Endothelial cell of umbilical vein (primary cell): Measurements from ENCODE around the gene SH3BGRL2. TPM values are rescaled to one million over a fixed set of nuclear protein-coding genes. Genes with fewer than 3 reads are reported as not detected.

ENCODE experiments used
- BruUV-seq: library from RNA; stranded (reverse); fragments of 400-500 nt; replicated peaks from 2 replicates; lab custom pipeline; 2021; lab: Mats Ljungman, UMichigan
- CTCF ChIA-PET: fragments of 300-600, 350-600 bp; sonication (Branson Sonifier 250); formaldehyde crosslinking; loops from one replicate; lab custom pipeline; 2021; ENCODE audit warnings: antibody characterized with exemption, inconsistent platforms; lab: Charles Lee
- POLR2A ChIA-PET: fragments of 300-600, 350-600 bp; sonication (Branson Sonifier 250); formaldehyde crosslinking; loops from one replicate; lab custom pipeline; 2021; ENCODE audit warnings: antibody characterized with exemption, inconsistent platforms; lab: Charles Lee
- DNase-seq: peaks from one replicate; pipeline ENCODE4 v3.0.0-alpha.2; 2011; ENCODE audit warnings: low read depth, low spot score
- FAIRE-seq: peaks from 2 replicates; lab custom pipeline; 2011; peaks lifted over from hg19 to GRCh38; lab: Jason Lieb, UNC
- H2AFZ ChIP-seq: 2 replicates; pipeline ENCODE4 v1.6.0; 2012; ENCODE audit warnings: low read depth, low read length, control low read depth, inconsistent platforms
- H3K27ac ChIP-seq: 2 replicates; pipeline ENCODE4 v1.5.1; 2011; ENCODE audit warnings: low read depth, mild to moderate bottlenecking, control low read depth, low read length, moderate library complexity; ENCODE audit not compliant: insufficient read depth
- H3K27me3 ChIP-seq, 2 experiments: 2 replicates each; pipeline versions ENCODE4 v1.6.0 to v1.6.1; 2011; ENCODE audit warnings: low read length in 2 of 2, mixed read lengths in 1 of 2; ENCODE audit not compliant: control insufficient read depth in 2 of 2, insufficient read depth in 2 of 2
- H3K36me3 ChIP-seq, 2 experiments: 2 replicates in 1 of 2; 3 replicates in 1 of 2; pipeline ENCODE4 v1.5.1; 2011; ENCODE audit warnings: low read length in 2 of 2, mild to moderate bottlenecking in 1 of 2, moderate library complexity in 1 of 2; ENCODE audit not compliant: control insufficient read depth in 2 of 2, insufficient read depth in 2 of 2; ENCODE audit errors: extremely low read depth in 1 of 2
- H3K4me1 ChIP-seq: 3 replicates; pipeline ENCODE4 v1.5.1; 2011; ENCODE audit warnings: mild to moderate bottlenecking, low read length; ENCODE audit not compliant: control insufficient read depth, insufficient read depth; ENCODE audit errors: extremely low read depth
- H3K4me2 ChIP-seq: 2 replicates; pipeline ENCODE4 v1.6.1; 2011; ENCODE audit warnings: low read length, control low read depth, mixed read lengths; ENCODE audit not compliant: insufficient read depth
- H3K4me3 ChIP-seq, 3 experiments: fragments of 200-600 bp in 1 of 3; sonication (generic), shearing (Covaris generic) in 1 of 3; replicated peaks in 1 of 3; 2 replicates each; pipeline ENCODE4 v1.5.1; 2011 to 2016; ENCODE audit warnings: control low read depth in 3 of 3, low read length in 3 of 3, mild to moderate bottlenecking in 2 of 3, inconsistent platforms in 1 of 3, low read depth in 1 of 3, moderate library complexity in 1 of 3; ENCODE audit not compliant: insufficient read depth in 1 of 3
- H3K79me2 ChIP-seq: 2 replicates; pipeline ENCODE4 v1.6.0; 2012; ENCODE audit warnings: low read length, inconsistent platforms; ENCODE audit not compliant: control insufficient read depth, insufficient read depth
- H3K9ac ChIP-seq: replicated peaks from 2 replicates; pipeline ENCODE3; 2011; ENCODE audit warnings: low read length, control low read depth; ENCODE audit not compliant: insufficient read depth; ENCODE audit errors: extremely low read depth
- H3K9me1 ChIP-seq: replicated peaks from 3 replicates; pipeline ENCODE4 v1.6.0; 2011; ENCODE audit warnings: mild to moderate bottlenecking, low read length; ENCODE audit not compliant: control insufficient read depth, insufficient read depth; ENCODE audit errors: extremely low read depth
- H3K9me3 ChIP-seq: replicated peaks from 2 replicates; pipeline ENCODE4 v1.5.1; 2012; ENCODE audit warnings: low read length, inconsistent platforms; ENCODE audit not compliant: control insufficient read depth, insufficient read depth
- H4K20me1 ChIP-seq: replicated peaks from 2 replicates; pipeline ENCODE3; 2011; ENCODE audit warnings: mild to moderate bottlenecking, low read length; ENCODE audit not compliant: control insufficient read depth, insufficient read depth; ENCODE audit errors: extremely low read depth
- CTCF ChIP-seq, 2 donors: IDR thresholded peaks; 1 replicate in 1 of 2; 2 replicates in 1 of 2; pipeline ENCODE4 v1.5.1; 2011; ENCODE audit warnings: low read length in 2 of 2, mild to moderate bottlenecking in 2 of 2, moderate library complexity in 2 of 2, control low read depth in 1 of 2, inconsistent platforms in 1 of 2, low read depth in 1 of 2; ENCODE audit not compliant: insufficient read depth in 1 of 2; ENCODE audit errors: extremely low read depth in 1 of 2
- EZH2 ChIP-seq: IDR thresholded peaks from 2 replicates; pipeline ENCODE4 v1.6.1; 2012; ENCODE audit warnings: borderline replicate concordance, low read depth, mild to moderate bottlenecking, moderate library complexity, low read length, inconsistent platforms; ENCODE audit not compliant: severe bottlenecking
- FOS ChIP-seq: IDR thresholded peaks from 2 replicates; pipeline ENCODE4 v1.6.1; 2011; ENCODE audit warnings: mild to moderate bottlenecking, low read length, moderate library complexity, borderline replicate concordance; ENCODE audit not compliant: insufficient read depth
- GATA2 ChIP-seq: IDR thresholded peaks from 2 replicates; pipeline ENCODE4 v1.7.0; 2011; ENCODE audit warnings: low read depth, mild to moderate bottlenecking, moderate library complexity, mixed read lengths, low read length; ENCODE audit not compliant: insufficient read length, insufficient read depth
- JUN ChIP-seq: IDR thresholded peaks from 2 replicates; pipeline ENCODE4 v1.6.1; 2011; ENCODE audit warnings: borderline replicate concordance, low read depth; ENCODE audit not compliant: insufficient read length, insufficient read depth
- MAX ChIP-seq: IDR thresholded peaks from 2 replicates; pipeline ENCODE4 v1.6.1; 2011; ENCODE audit not compliant: insufficient read depth, insufficient read length
- MYC ChIP-seq: IDR thresholded peaks from one replicate; pipeline ENCODE4 v1.6.1; 2011; ENCODE audit warnings: mild to moderate bottlenecking, low read depth, low read length
- POLR2A ChIP-seq: IDR thresholded peaks from 2 replicates; pipeline ENCODE4 v1.6.1; 2012; ENCODE audit warnings: low read depth, mild to moderate bottlenecking, control low read depth, low read length
- POLR2AphosphoS5 ChIP-seq: IDR thresholded peaks from 2 replicates; pipeline ENCODE4 v1.6.1; 2012; ENCODE audit warnings: low read depth, mild to moderate bottlenecking, control low read depth, low read length, moderate library complexity; ENCODE audit not compliant: insufficient read depth
- dilution Hi-C: fragments of 300-500 bp; cut with MboI; formaldehyde crosslinking; loops from one replicate; pipeline ENCODE4 v1.15.0; 2019; ENCODE audit warnings: low sequenced_read_pairs; ENCODE audit not compliant: extremely low pct_ligation_motif_present
- intact Hi-C: fragments of 100-400 bp; cut with micrococcal nuclease; formaldehyde crosslinking; loops from one replicate; pipeline ENCODE4 v1.10.0; 2022
- polyA plus RNA-seq, 4 experiments: library from polyadenylated mRNA; depleted of rRNA in 3 of 4; stranded (reverse) in 3 of 4; unstranded in 1 of 4; fragments of >200 nt; gene quantifications; 2 replicates each; pipeline versions ENCODE4 v1.2.1 to v1.2.3, GENCODE V29; 2011 to 2012; ENCODE audit warnings: missing spikeins in 1 of 4
- total RNA-seq: library from RNA; stranded (reverse); gene quantifications from 2 replicates; pipeline ENCODE4 v1.2.3, GENCODE V29; 2021

SH3BGRL2 gene
- total and polyA plus RNA-seq, 2 donors (not counting 3 experiments of a cell fraction or from before 2014, with no cell fraction given), result 3.2 to 10.7 TPM

GRCh38 chr6:79733388-79733787, 102.3 kb downstream of the SH3BGRL2 start:
- no peak overlapping the region for H3K9ac ChIP-seq
- H3K9me3 ChIP-seq, result no peaks in the 10 kb centered on the region
- H4K20me1 ChIP-seq, result no peaks in the 10 kb centered on the region
- dilution Hi-C loops, result no loop called here
- FAIRE-seq (no peak), DNase-seq (no peak)
- H3K4me2 ChIP-seq, result no peak overlapping the region
- no peaks in the 10 kb centered on the region for H3K27me3 ChIP-seq
- H3K4me1 ChIP-seq, result peaks cover 11% of the 10 kb centered on the region
- H3K9me1 ChIP-seq, result no peaks in the 10 kb centered on the region
- TF ChIP-seq MYC (no peak), GATA2 (no peak)
- ChIA-PET CTCF (no interaction called here), POLR2A (no interaction called here)
- intact Hi-C loops, result no loop called here
- H2AFZ ChIP-seq, result no peak overlapping the region
- no peaks in the 10 kb centered on the region for H3K79me2 ChIP-seq
- BruUV-seq, result no TSS peak
- H3K36me3 ChIP-seq, result no peaks in the 10 kb centered on the region
- H3K27ac ChIP-seq, result no peak overlapping the region
- H3K4me3 ChIP-seq, result no peak overlapping the region

GRCh38 chr6:79734374-79734773, 103.2 kb downstream of the SH3BGRL2 start:
- Histone ChIP-seq H3K9ac (no peak overlapping the region), H3K36me3 (no peaks in the 10 kb centered on the region), H2AFZ (no peak overlapping the region), H3K27me3 (no peaks in the 10 kb centered on the region), H3K9me3 (no peaks in the 10 kb centered on the region), H4K20me1 (no peaks in the 10 kb centered on the region), H3K27ac (no peak overlapping the region), H3K9me1 (no peaks in the 10 kb centered on the region), H3K4me3 (no peak overlapping the region), H3K4me1 (peaks cover 11% of the 10 kb centered on the region), H3K79me2 (no peaks in the 10 kb centered on the region), H3K4me2 (no peak overlapping the region)
- POLR2A ChIA-PET, result no interaction called here
- CTCF ChIA-PET, result no interaction called here
- FAIRE-seq (no peak), DNase-seq (no peak)
- dilution Hi-C loops (no loop called here), intact Hi-C loops (no loop called here)
- TF ChIP-seq EZH2, result no peak
- TF ChIP-seq GATA2, result no peak
- no peak for TF ChIP-seq FOS
- no peak for TF ChIP-seq POLR2AphosphoS5
- TF ChIP-seq CTCF (IDR thresholded peaks at IDR 0.05; ENCODE audit: extremely low read depth in 1 of 2, insufficient read depth in 1 of 2, low read depth in 1 of 2, low read length in 2 of 2), result no peak
- no peak for TF ChIP-seq POLR2A
- TF ChIP-seq MAX, result no peak
- no peak for TF ChIP-seq JUN
- TF ChIP-seq MYC, result no peak
- no TSS peak for BruUV-seq
